Hepatocyte (in vitro differentiated cells): ENCODE results near the gene AGAP1. TPM values are rescaled to one million over a fixed set of nuclear protein-coding genes. Genes with fewer than 3 reads are reported as not detected.

Experiments used
- DNase-seq: peaks from one replicate; pipeline ENCODE4 v3.0.0-alpha.2; 2016; ENCODE audit warnings: low spot score
- H2AFZ ChIP-seq: fragments of 200-600 bp; sonication (generic); 2 replicates; pipeline ENCODE4 v1.6.0; 2016; ENCODE audit warnings: antibody characterized with exemption, mild to moderate bottlenecking
- H3K27ac ChIP-seq: fragments of 200-600 bp; sonication (generic); 2 replicates; pipeline ENCODE4 v1.5.1; 2016; ENCODE audit warnings: mild to moderate bottlenecking
- H3K27me3 ChIP-seq: fragments of 200-600 bp; sonication (generic); 2 replicates; pipeline ENCODE4 v1.6.1; 2016
- H3K36me3 ChIP-seq: fragments of 200-600 bp; sonication (generic); replicated peaks from 2 replicates; pipeline ENCODE4 v1.5.1; 2016; ENCODE audit warnings: low read depth; ENCODE audit not compliant: insufficient read depth
- H3K4me1 ChIP-seq: fragments of 200-600 bp; sonication (generic); 2 replicates; pipeline ENCODE4 v1.5.1; 2016; ENCODE audit warnings: mild to moderate bottlenecking, moderate library complexity; ENCODE audit not compliant: insufficient read depth
- H3K4me2 ChIP-seq: fragments of 200-600 bp; sonication (generic); 2 replicates; pipeline ENCODE4 v1.6.0; 2016
- H3K4me3 ChIP-seq: fragments of 200-600 bp; sonication (generic); 2 replicates; pipeline ENCODE4 v1.5.1; 2016; ENCODE audit warnings: mild to moderate bottlenecking
- H3K79me2 ChIP-seq: fragments of 200-600 bp; sonication (generic); 2 replicates; pipeline ENCODE4 v1.6.0; 2017; ENCODE audit warnings: mild to moderate bottlenecking
- H3K9me2 ChIP-seq: fragments of 200-600 bp; sonication (generic); replicated peaks from 2 replicates; pipeline ENCODE4 v1.6.0; 2017; ENCODE audit warnings: mild to moderate bottlenecking; ENCODE audit not compliant: insufficient read depth
- H3K9me3 ChIP-seq: fragments of 200-600 bp; sonication (generic); 2 replicates; pipeline ENCODE4 v1.5.1; 2016; ENCODE audit warnings: low read depth, mild to moderate bottlenecking
- H4K20me1 ChIP-seq: fragments of 200-600 bp; sonication (generic); 2 replicates; pipeline ENCODE4 v1.6.0; 2016; ENCODE audit warnings: mild to moderate bottlenecking; ENCODE audit not compliant: insufficient read depth, poor library complexity, severe bottlenecking
- CTCF ChIP-seq: fragments of 200-600 bp; sonication (generic); IDR thresholded peaks from 2 replicates; pipeline ENCODE4 v1.5.1; 2016; ENCODE audit warnings: antibody characterized with exemption, mild to moderate bottlenecking; ENCODE audit not compliant: poor library complexity
- EZH2 ChIP-seq: fragments of 200-600 bp; sonication (generic); IDR thresholded peaks from 2 replicates; pipeline ENCODE4 v1.6.1; 2016; ENCODE audit warnings: antibody characterized with exemption, mild to moderate bottlenecking, borderline replicate concordance
- EZH2phosphoT487 ChIP-seq: fragments of 200-600 bp; sonication (generic); IDR thresholded peaks from one replicate; pipeline ENCODE4 v1.6.1; 2018; ENCODE audit warnings: antibody characterized with exemption, mild to moderate bottlenecking, low read depth, moderate library complexity; ENCODE audit not compliant: unreplicated experiment, severe bottlenecking
- WGBS: methylation state at CpG from one replicate; pipeline ENCODE4 v1.1.6; 2016; ENCODE audit warnings: low lambda C conversion rate; ENCODE audit errors: missing lambda C conversion rate; 5-methylcytosine and 5-hydroxymethylcytosine counted together
- polyA plus RNA-seq: library from polyadenylated mRNA; unstranded; fragments of >200 nt; fragmentation: Nextera tagmentation; extraction: Ambion mirVana; gene quantifications from 2 replicates; pipeline ENCODE4 v1.2.1, GENCODE V29; 2016
- total RNA-seq: library from RNA; depleted of rRNA; stranded (reverse); fragments of >200 nt; gene quantifications from 2 replicates; pipeline ENCODE4 v1.2.3, GENCODE V29; 2014

AGAP1 gene
- total and polyA plus RNA-seq, 2 experiments from 2014 or later: 12.1 to 20.0 TPM

DNA sequence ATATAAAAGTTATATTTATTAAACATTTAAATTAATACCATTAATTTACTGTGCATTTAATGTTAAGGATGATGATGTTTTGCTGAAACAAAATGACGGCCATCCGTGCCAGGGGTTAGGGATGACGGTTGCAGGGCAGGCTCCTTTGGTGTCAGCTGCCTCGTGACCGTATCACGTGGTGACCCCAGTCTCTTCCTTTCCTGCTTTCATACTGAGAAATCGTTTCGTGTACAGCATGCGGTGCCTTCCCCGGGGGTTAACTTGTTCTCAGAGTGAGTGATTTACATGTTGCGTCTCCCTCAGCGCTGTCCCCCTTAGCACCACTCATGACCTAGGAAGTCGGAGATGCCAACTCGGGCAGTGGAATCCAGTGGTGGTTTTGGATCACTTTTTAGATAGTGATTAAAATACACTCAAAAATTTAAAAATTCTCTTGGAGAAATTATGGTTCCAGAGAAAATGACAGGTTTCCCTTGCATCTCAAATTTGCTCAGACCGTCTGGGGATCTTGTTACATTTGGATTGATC, 383.5 kb downstream of the AGAP1 start:
- H3K9me2 ChIP-seq: no peaks in the 10 kb centered on the region
- no peak for TF ChIP-seq EZH2
- TF ChIP-seq EZH2phosphoT487: no peak
- TF ChIP-seq CTCF: no peak
- no peaks in the 10 kb centered on the region for H3K4me1 ChIP-seq
- H3K4me2 ChIP-seq: no peak overlapping the region
- no peaks in the 10 kb centered on the region for H3K36me3 ChIP-seq
- H3K79me2 ChIP-seq: no peaks in the 10 kb centered on the region
- DNase-seq: no peak
- H2AFZ ChIP-seq: no peak overlapping the region
- H3K4me3 ChIP-seq: no peak overlapping the region
- no peaks in the 10 kb centered on the region for H3K9me3 ChIP-seq
- no peaks in the 10 kb centered on the region for H4K20me1 ChIP-seq
- WGBS: 81% methylated on average over 15 of the region's 15 CpGs
- H3K27me3 ChIP-seq: no peaks in the 10 kb centered on the region
- H3K27ac ChIP-seq: no peak overlapping the region

GRCh38 chr2:235879116-235879515, 385.3 kb downstream of the AGAP1 start:
- no peaks in the 10 kb centered on the region for H4K20me1 ChIP-seq
- no peaks in the 10 kb centered on the region for H3K9me2 ChIP-seq
- H3K4me1 ChIP-seq: no peaks in the 10 kb centered on the region
- no peak overlapping the region for H3K4me2 ChIP-seq
- H3K4me3 ChIP-seq: no peak overlapping the region
- 93% methylated on average over 7 of the region's 7 CpGs for WGBS
- no peak overlapping the region for H3K27ac ChIP-seq
- TF ChIP-seq CTCF: no peak
- TF ChIP-seq EZH2phosphoT487: no peak
- TF ChIP-seq EZH2: no peak
- DNase-seq: no peak
- no peaks in the 10 kb centered on the region for H3K36me3 ChIP-seq
- no peaks in the 10 kb centered on the region for H3K9me3 ChIP-seq
- H3K79me2 ChIP-seq: no peaks in the 10 kb centered on the region
- no peak overlapping the region for H2AFZ ChIP-seq
- H3K27me3 ChIP-seq: no peaks in the 10 kb centered on the region

DNA sequence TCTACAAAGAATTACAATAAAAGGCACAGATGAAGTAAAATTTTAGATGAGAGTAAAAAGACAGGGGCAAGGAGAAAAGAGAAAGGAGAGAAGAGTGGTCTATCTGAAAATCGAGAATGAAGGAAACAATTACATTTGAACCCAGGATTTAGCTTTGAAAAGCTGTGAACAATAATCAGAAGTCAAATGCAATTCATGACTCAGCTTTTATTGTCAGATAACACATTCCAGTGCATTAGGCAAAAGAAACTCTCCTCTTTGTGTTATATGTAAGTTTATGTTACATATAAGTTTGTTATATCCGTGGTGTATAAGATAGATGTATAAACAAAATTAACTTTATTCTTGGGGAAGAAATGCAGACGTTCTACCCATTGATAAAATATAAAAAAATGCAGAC, 389.8 kb downstream of the AGAP1 start:
- WGBS: 79% methylated on average over 3 of the region's 3 CpGs
- DNase-seq: no peak
- H2AFZ ChIP-seq: no peak overlapping the region
- H4K20me1 ChIP-seq: no peaks in the 10 kb centered on the region
- no peaks in the 10 kb centered on the region for H3K36me3 ChIP-seq
- H3K79me2 ChIP-seq: no peaks in the 10 kb centered on the region
- no peak overlapping the region for H3K4me3 ChIP-seq
- H3K9me2 ChIP-seq: no peaks in the 10 kb centered on the region
- H3K9me3 ChIP-seq: no peaks in the 10 kb centered on the region
- TF ChIP-seq EZH2phosphoT487: no peak
- TF ChIP-seq EZH2: no peak
- no peak for TF ChIP-seq CTCF
- no peak overlapping the region for H3K4me2 ChIP-seq
- H3K27me3 ChIP-seq: no peaks in the 10 kb centered on the region
- no peak overlapping the region for H3K27ac ChIP-seq
- no peaks in the 10 kb centered on the region for H3K4me1 ChIP-seq

DNA sequence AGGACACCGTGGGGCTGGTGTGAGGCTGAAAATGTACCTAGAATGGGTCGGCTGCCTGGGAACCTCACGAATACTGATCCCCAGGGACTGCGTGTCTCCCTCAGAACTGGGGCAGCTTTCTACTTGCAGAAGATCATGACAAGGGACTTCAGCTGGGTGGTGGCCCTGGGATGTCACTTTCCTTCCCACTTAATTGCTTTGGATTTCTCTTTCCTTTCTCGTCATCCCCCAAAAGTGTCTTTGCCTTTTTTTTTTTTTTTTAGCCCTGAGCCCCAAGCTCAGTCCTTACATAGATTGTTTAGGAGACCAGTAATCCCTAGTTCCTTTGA, 395.4 kb downstream of the AGAP1 start:
- no peak for DNase-seq
- Histone ChIP-seq H3K27me3 (no peaks in the 10 kb centered on the region), H2AFZ (no peak overlapping the region), H3K9me2 (no peaks in the 10 kb centered on the region), H3K36me3 (no peaks in the 10 kb centered on the region), H4K20me1 (no peaks in the 10 kb centered on the region), H3K4me2 (no peak overlapping the region), H3K27ac (no peak overlapping the region), H3K4me1 (no peaks in the 10 kb centered on the region), H3K79me2 (no peaks in the 10 kb centered on the region), H3K4me3 (no peak overlapping the region), H3K9me3 (no peaks in the 10 kb centered on the region)
- 94% methylated on average over 5 of the region's 5 CpGs for WGBS
- TF ChIP-seq EZH2: no peak
- TF ChIP-seq CTCF: no peak
- no peak for TF ChIP-seq EZH2phosphoT487
